Stimulated activated CD4-positive, alpha-beta T cell treated with anti-CD3 and anti-CD28 coated beads, TNF-alpha, amount 100 ng/mL, for 48 hours (primary cell): Measurements from ENCODE around the gene POTEF.
"Not testable (repeated sequence)": the region's sequence is repeated elsewhere in the genome, so short reads cannot be mapped to it uniquely, and the experiment has no call there.

Source experiments
- DNase-seq, 3 donors: peaks; one replicate each; pipeline ENCODE4 v3.0.0-alpha.2; 2020; ENCODE audit warnings: low read depth in 3 of 3

POTEF gene

GRCh38 chr2:130129120-130129829 is at the start of gene POTEF:
TSS of gene POTEF (minus strand) at chr2:130129222. CDS start at chr2:130120515, 8,707 bp downstream.
- DNase-seq, result not testable (repeated sequence)

- not testable (repeated sequence) for DNase-seq
These were observed 45.8 kb upstream of the POTEF start for GRCh38 chr2:130174866-130175265.

GRCh38 chr2:130169896-130170295 is 40.9 kb upstream of the POTEF start:
- no peak for DNase-seq

GRCh38 chr2:130169163-130169562 is 40.1 kb upstream of the POTEF start:
- not testable (repeated sequence) for DNase-seq

GRCh38 chr2:130166611-130167010 is 37.6 kb upstream of the POTEF start:
- not testable (repeated sequence) for DNase-seq

GRCh38 chr2:130165293-130166016 is 36.4 kb upstream of the POTEF start:
- DNase-seq, result no peak

GRCh38 chr2:130162968-130163367 is 33.9 kb upstream of the POTEF start:
- no peak for DNase-seq

- DNase-seq, result not testable (repeated sequence)
These were observed 33.5 kb upstream of the POTEF start for GRCh38 chr2:130162486-130162885.

GRCh38 chr2:130160838-130161705 is 32.0 kb upstream of the POTEF start:
- DNase-seq, result not testable (repeated sequence)

- no peak for DNase-seq
These were observed 31.1 kb upstream of the POTEF start for GRCh38 chr2:130160131-130160530.

- not testable (repeated sequence) for DNase-seq
These were observed 30.4 kb upstream of the POTEF start for GRCh38 chr2:130159376-130159775.

GRCh38 chr2:130158631-130159030 is 29.6 kb upstream of the POTEF start:
- DNase-seq, result no peak

- not testable (repeated sequence) for DNase-seq
These were observed 28.9 kb upstream of the POTEF start for GRCh38 chr2:130157825-130158514.

- DNase-seq, result not testable (repeated sequence)
These were observed 28.3 kb upstream of the POTEF start for GRCh38 chr2:130157354-130157753.

- DNase-seq, result no peak
These were observed 27.6 kb upstream of the POTEF start for GRCh38 chr2:130156624-130157004.

- DNase-seq, result not testable (repeated sequence)
These were observed 27.1 kb upstream of the POTEF start for GRCh38 chr2:130155956-130156623.

GRCh38 chr2:130154773-130155765 is 26.0 kb upstream of the POTEF start:
- no peak for DNase-seq

- DNase-seq, result not testable (repeated sequence)
These were observed 25.4 kb upstream of the POTEF start for GRCh38 chr2:130154423-130154770.

- DNase-seq, result not testable (repeated sequence)
These were observed 24.9 kb upstream of the POTEF start for GRCh38 chr2:130153721-130154422.
